HEK293 (cell line): ENCODE data around the gene OR1F1.
A peak's percentile ranks its signal among the peaks of the same experiment; 100 is the strongest.

Source experiments
- CTCF ChIA-PET: fragments of 350-600 bp; formaldehyde crosslinking; extraction: SDS; loops from one replicate; lab custom pipeline; 2021; ENCODE audit warnings: antibody characterized with exemption; lab: Yijun Ruan, JAX
- POLR2A ChIA-PET: fragments of 300-600 bp; formaldehyde crosslinking; extraction: SDS; loops from one replicate; lab custom pipeline; 2020; ENCODE audit warnings: antibody characterized with exemption, inconsistent platforms; lab: Yijun Ruan, JAX
- H3K27ac ChIP-seq: fragments of 200-500 bp; sonication (Bioruptor generic); 2 replicates; pipeline ENCODE4 v1.5.1; 2014; ENCODE audit warnings: low read depth, low read length, control low read depth, inconsistent platforms; ENCODE audit errors: extremely low read depth
- H3K36me3 ChIP-seq, 2 experiments: fragments of 200-500 bp in 1 of 2; sonication (Bioruptor generic) in 1 of 2; 1 replicate in 1 of 2; 2 replicates in 1 of 2; pipeline ENCODE4 v1.5.1; 2014 to 2017; ENCODE audit warnings: inconsistent platforms in 2 of 2, low read length in 2 of 2; ENCODE audit not compliant: control insufficient read depth in 2 of 2, insufficient read depth in 1 of 2
- H3K4me1 ChIP-seq: fragments of 200-500 bp; sonication (Bioruptor generic); 2 replicates; pipeline ENCODE4 v1.5.1; 2014; ENCODE audit warnings: mild to moderate bottlenecking, low read length, inconsistent platforms; ENCODE audit not compliant: control insufficient read depth, insufficient read depth
- H3K4me3 ChIP-seq: 2 replicates; pipeline ENCODE4 v1.5.1; 2011; ENCODE audit warnings: low read depth, mild to moderate bottlenecking, control low read depth, low read length, moderate library complexity
- H3K9me3 ChIP-seq: fragments of 200-500 bp; sonication (Bioruptor generic); 2 replicates; pipeline ENCODE4 v1.5.1; 2014; ENCODE audit warnings: low read depth, low read length, inconsistent platforms; ENCODE audit not compliant: control insufficient read depth, insufficient read depth
- BCL11B ChIP-seq: fragments of 450-650 bp; formaldehyde crosslinking; IDR thresholded peaks from 2 replicates; pipeline ENCODE4 v1.5.1; 2016; ENCODE audit warnings: low read depth, missing biosample characterization, missing genetic modification characterization
- EGR2 ChIP-seq: fragments of 450-650 bp; formaldehyde crosslinking; IDR thresholded peaks from 2 replicates; pipeline ENCODE4 v1.5.1; 2016; ENCODE audit warnings: low read depth, missing biosample characterization, missing genetic modification characterization
- HIC1 ChIP-seq: fragments of 450-650 bp; formaldehyde crosslinking; IDR thresholded peaks from 2 replicates; pipeline ENCODE4 v1.5.1; 2016; ENCODE audit warnings: missing biosample characterization, missing genetic modification characterization
- PRDM1 ChIP-seq: fragments of 450-650 bp; formaldehyde crosslinking; IDR thresholded peaks from 2 replicates; pipeline ENCODE4; 2016; ENCODE audit warnings: missing biosample characterization, missing genetic modification characterization
- TSHZ1 ChIP-seq: fragments of 450-650 bp; formaldehyde crosslinking; IDR thresholded peaks from 2 replicates; pipeline ENCODE4 v1.5.1; 2016; ENCODE audit warnings: missing biosample characterization, missing genetic modification characterization, borderline replicate concordance
- ZBTB20 ChIP-seq: fragments of 450-650 bp; formaldehyde crosslinking; IDR thresholded peaks from 2 replicates; pipeline ENCODE4 v1.5.1; 2016; ENCODE audit warnings: missing biosample characterization, missing genetic modification characterization
- ZBTB44 ChIP-seq: fragments of 450-650 bp; IDR thresholded peaks from 2 replicates; pipeline ENCODE4 v1.5.1; 2018; ENCODE audit warnings: missing biosample characterization, mild to moderate bottlenecking, missing genetic modification characterization
- ZBTB7A ChIP-seq: fragments of 450-650 bp; formaldehyde crosslinking; IDR thresholded peaks from 2 replicates; pipeline ENCODE4 v1.5.1; 2016; ENCODE audit warnings: low read depth, missing biosample characterization, missing genetic modification characterization
- ZBTB8A ChIP-seq: fragments of 450-650 bp; formaldehyde crosslinking; IDR thresholded peaks from 2 replicates; pipeline ENCODE4 v1.5.1; 2016; ENCODE audit warnings: missing biosample characterization, missing genetic modification characterization
- ZIC2 ChIP-seq: fragments of 450-650 bp; formaldehyde crosslinking; IDR thresholded peaks from 2 replicates; pipeline ENCODE4 v1.5.1; 2016; ENCODE audit warnings: missing biosample characterization, missing genetic modification characterization
- ZNF140 ChIP-seq: fragments of 450-650 bp; formaldehyde crosslinking; IDR thresholded peaks from 2 replicates; pipeline ENCODE4 v1.5.1; 2016; ENCODE audit warnings: missing biosample characterization, missing genetic modification characterization
- ZNF157 ChIP-seq: fragments of 450-650 bp; formaldehyde crosslinking; IDR thresholded peaks from 2 replicates; pipeline ENCODE4 v1.5.1; 2016; ENCODE audit warnings: missing biosample characterization, missing genetic modification characterization
- ZNF341 ChIP-seq: fragments of 450-650 bp; formaldehyde crosslinking; IDR thresholded peaks from 2 replicates; pipeline ENCODE4; 2016; ENCODE audit warnings: low read depth, missing biosample characterization, missing genetic modification characterization
- ZNF366 ChIP-seq: fragments of 450-650 bp; formaldehyde crosslinking; conservative IDR thresholded peaks from 2 replicates; pipeline ENCODE4 v1.5.1; 2016; ENCODE audit warnings: missing biosample characterization, missing genetic modification characterization
- ZNF391 ChIP-seq: fragments of 450-650 bp; formaldehyde crosslinking; IDR thresholded peaks from 2 replicates; pipeline ENCODE4 v1.5.1; 2016; ENCODE audit warnings: low read depth, missing biosample characterization, missing genetic modification characterization, borderline replicate concordance
- ZNF558 ChIP-seq: fragments of 450-650 bp; formaldehyde crosslinking; IDR thresholded peaks from 2 replicates; pipeline ENCODE4 v1.5.1; 2016; ENCODE audit warnings: missing biosample characterization, missing genetic modification characterization
- ZNF639 ChIP-seq: fragments of 450-650 bp; formaldehyde crosslinking; IDR thresholded peaks from 2 replicates; pipeline ENCODE4 v1.5.1; 2016; ENCODE audit warnings: missing biosample characterization, missing genetic modification characterization
- ZSCAN30 ChIP-seq: fragments of 450-650 bp; IDR thresholded peaks from 2 replicates; pipeline ENCODE4 v1.5.1; 2018; ENCODE audit warnings: missing biosample characterization, mild to moderate bottlenecking, missing genetic modification characterization, moderate library complexity
- ZXDB ChIP-seq: fragments of 450-650 bp; formaldehyde crosslinking; IDR thresholded peaks from 2 replicates; pipeline ENCODE4 v1.5.1; 2016; ENCODE audit warnings: missing biosample characterization, missing genetic modification characterization
- TF ChIP-seq, protein P1 (sequence below): fragments of 450-650 bp; formaldehyde crosslinking; IDR thresholded peaks from 2 replicates; pipeline ENCODE4 v1.5.1; 2016; ENCODE audit warnings: missing biosample characterization, missing genetic modification characterization

Gene OR1F1

DNA sequence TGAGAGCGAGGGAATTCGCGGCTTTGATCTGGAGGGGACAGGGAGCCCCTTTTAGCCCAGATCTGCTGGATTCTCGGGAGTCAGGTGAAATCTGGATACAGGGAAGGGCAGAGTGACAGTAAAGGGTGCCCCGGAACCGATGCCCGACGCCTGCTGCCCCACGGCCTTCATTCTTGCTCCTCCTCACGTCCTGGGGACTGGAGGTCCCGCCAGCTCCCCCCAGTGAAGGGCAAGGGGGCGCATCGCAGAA is 596 bp downstream of the OR1F1 start:
- Histone ChIP-seq H3K36me3 (no peaks in the 10 kb centered on the region), H3K27ac (peak overlapping the region; percentile 74; the same call in 1 of the 2 replicates)
- ChIA-PET POLR2A (interaction anchor here (1.0 to 2.8 kb wide), 4 partner anchors 12 to 212 kb away, joined by 3 to 29 read pairs (median 6); partner anchors contain the start of genes ZNF174 and ZSCAN32), CTCF (interaction anchor here (0.6 to 1.0 kb wide), 3 partner anchors 17 to 77 kb away, joined by 3 read pairs; no protein-coding TSS in a partner anchor)
- TF ChIP-seq ZNF366 (tag by site-specific recombination): peak; percentile 4
- peak; percentile 67; the same call in 1 of the 2 replicates for TF ChIP-seq BCL11B (tag by site-specific recombination)
- TF ChIP-seq ZBTB7A: no peak
- peak; percentile 72 for TF ChIP-seq ZNF341 (tag by site-specific recombination)
- TF ChIP-seq ZNF391: no peak; the same call in 1 of the 2 replicates
- TF ChIP-seq ZNF157 (tag by site-specific recombination): no peak
- TF ChIP-seq ZBTB8A (tag by site-specific recombination): peak; percentile 83
- TF ChIP-seq HIC1 (tag by site-specific recombination): 0 out of 2 replicates have a peak, but pooled peaks have one; percentile 38
- TF ChIP-seq PRDM1 (tag by site-specific recombination): peak; percentile 81
- peak; percentile 81 for TF ChIP-seq ZBTB20
- TF ChIP-seq, protein P1, sequence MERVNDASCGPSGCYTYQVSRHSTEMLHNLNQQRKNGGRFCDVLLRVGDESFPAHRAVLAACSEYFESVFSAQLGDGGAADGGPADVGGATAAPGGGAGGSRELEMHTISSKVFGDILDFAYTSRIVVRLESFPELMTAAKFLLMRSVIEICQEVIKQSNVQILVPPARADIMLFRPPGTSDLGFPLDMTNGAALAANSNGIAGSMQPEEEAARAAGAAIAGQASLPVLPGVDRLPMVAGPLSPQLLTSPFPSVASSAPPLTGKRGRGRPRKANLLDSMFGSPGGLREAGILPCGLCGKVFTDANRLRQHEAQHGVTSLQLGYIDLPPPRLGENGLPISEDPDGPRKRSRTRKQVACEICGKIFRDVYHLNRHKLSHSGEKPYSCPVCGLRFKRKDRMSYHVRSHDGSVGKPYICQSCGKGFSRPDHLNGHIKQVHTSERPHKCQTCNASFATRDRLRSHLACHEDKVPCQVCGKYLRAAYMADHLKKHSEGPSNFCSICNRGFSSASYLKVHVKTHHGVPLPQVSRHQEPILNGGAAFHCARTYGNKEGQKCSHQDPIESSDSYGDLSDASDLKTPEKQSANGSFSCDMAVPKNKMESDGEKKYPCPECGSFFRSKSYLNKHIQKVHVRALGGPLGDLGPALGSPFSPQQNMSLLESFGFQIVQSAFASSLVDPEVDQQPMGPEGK (tag by site-specific recombination): peak; percentile 95
- no peak for TF ChIP-seq TSHZ1
- TF ChIP-seq ZNF639 (tag by site-specific recombination): no peak; the same call in 1 of the 2 replicates
- no peak for TF ChIP-seq ZBTB44 (tag by site-specific recombination)
- TF ChIP-seq EGR2 (tag by site-specific recombination): peak; percentile 2; the same call in 1 of the 2 replicates
- no peak for TF ChIP-seq ZNF140
- TF ChIP-seq ZXDB (tag by site-specific recombination): no peak
- TF ChIP-seq ZSCAN30 (tag by site-specific recombination): 0 out of 2 replicates have a peak, but pooled peaks have one; percentile 5
- TF ChIP-seq ZIC2 (tag by site-specific recombination): no peak
- no peak for TF ChIP-seq ZNF558 (tag by site-specific recombination)
- TF ChIP-seq, all 188 proteins: peak for 10
- Histone ChIP-seq H3K9me3 (no peaks in the 10 kb centered on the region), H3K4me1 (no peaks in the 10 kb centered on the region), H3K4me3 (peak overlapping the region; percentile 77)
